ENCODE results near the gene ARL6IP6.
"Not testable (repeated sequence)": the region's sequence is repeated elsewhere in the genome, so short reads cannot be mapped to it uniquely, and the experiment has no call there.

The ARL6IP6 gene

DNA sequence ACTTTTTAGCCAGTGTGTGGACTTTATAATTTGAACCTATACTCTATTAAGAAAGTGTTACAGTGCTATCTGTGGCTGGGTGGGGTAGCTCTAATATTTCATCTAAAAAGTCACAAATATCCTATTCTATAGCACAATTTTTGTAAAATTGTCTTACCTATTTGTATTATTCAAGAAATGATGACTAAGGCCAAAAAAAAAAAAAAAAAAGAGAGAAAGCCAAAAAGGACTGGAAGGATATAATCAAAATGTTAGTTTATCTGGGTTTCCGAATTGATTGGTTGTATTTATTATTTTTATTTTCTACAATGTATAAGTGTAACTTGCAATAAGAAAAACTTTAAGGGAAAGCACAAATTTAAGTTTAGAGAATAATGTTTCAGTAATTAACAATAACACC is 5.5 kb downstream of the ARL6IP6 start:
- no peak for DNase-seq

DNA sequence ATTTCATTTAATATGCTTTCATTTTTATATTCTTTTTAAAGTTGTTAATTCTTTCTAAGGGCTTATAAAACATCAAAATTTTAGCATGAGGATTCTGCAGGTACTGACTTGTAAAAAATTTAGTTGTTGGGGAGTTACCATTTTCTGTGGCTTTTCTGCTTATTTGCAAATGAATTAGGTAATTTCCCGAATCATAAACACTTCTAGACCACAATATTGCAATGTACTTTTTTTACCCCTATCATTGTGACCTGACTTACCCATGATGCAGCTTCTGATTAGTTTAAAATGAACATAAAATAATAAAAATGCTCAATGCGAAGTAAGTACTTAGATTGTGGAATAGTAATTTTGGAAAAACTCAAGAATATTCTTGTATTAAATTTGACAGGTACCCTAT is 11.4 kb downstream of the ARL6IP6 start:
- DNase-seq, result no peak

DNA sequence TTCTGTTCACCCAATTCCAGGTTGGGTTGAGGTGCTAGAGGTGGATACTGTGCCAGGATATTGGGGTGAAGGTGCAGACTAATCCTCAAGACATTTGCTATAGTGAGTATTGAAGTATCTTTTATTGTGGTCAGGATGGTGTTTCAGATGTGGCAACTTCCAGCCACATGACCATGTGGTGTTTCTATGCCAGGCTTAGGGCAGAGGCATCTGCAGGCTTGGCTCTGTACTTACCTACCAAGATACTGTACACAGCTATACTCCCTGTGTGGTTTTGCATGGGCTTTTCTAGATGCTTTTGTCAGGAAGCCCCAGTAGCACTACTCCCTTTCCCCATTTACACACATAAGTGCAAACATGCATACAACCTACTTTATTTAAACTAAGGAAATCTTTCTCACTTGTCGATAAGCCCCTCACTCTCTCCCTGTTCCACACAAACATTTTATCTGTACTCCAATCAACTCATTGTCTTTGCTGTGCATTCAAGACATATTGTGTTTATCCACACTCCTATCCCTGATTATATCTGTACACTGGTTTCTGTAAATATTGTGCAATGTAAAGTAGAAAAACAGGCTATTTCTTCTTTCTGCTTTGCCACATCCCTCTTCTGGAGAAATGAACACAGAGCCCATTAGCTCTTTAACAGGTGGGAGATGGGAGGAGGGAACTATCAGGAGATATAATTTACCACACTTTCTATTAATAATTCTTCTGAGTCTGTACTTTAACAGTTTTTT is 12.3 kb downstream of the ARL6IP6 start:
- DNase-seq, result peak; percentile 21

DNA sequence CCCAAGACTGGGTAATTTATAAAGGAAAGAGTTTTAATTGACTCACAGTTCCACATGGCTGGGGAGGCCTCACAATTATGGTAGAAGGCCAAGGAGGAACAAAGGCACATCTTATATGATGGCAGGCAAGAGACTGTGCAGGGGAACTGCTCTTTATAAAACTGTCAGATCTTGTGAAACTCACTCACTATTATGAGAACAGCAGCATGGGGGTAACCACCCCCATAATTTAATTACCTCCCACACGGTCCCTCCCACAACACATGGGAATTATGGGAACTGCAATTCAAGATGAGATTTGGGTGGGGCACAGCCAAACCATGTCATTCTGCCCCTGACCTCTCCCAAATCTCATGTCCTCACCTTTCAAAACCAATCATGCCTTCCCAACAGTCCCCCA is 19.1 kb downstream of the ARL6IP6 start:
- not testable (repeated sequence) for DNase-seq

DNA sequence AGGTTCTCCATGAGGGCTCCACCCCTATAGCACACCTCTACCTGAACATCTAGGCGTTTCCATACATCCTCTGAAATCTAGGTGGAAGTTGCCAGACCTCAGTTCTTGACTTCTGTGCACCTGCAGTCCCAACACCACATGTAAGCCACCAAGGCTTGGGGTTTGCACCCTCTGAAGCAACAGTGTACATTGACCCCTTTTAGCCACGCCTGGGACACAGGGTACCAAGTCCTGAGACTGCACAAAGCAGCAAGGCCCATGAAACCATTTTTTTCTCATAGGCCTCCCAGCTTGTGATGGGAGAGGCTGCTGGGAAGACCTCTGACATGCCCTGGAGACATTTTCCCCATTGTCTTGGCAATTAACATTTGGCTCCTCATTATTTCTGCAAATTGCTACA is 20.0 kb downstream of the ARL6IP6 start:
- DNase-seq, result no peak

DNA sequence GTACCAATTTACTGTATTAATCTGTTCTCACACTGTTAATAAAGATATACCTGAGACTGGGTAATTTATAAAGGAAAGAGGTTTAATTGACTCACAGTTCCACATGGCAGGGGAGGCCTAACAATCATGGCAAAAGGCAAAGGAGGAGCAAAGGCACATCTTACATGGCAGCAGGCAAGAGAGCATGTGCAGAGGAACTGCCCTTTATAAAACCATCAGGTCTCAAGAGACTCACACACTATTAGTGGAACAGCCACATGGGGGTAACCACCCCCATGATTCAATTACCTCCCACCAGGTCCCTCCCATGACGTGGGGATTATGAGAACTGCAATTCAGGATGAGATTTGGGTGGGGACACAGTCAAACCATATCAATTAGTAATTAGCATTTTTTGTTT is 21.3 kb downstream of the ARL6IP6 start:
- DNase-seq, result not testable (repeated sequence)

DNA sequence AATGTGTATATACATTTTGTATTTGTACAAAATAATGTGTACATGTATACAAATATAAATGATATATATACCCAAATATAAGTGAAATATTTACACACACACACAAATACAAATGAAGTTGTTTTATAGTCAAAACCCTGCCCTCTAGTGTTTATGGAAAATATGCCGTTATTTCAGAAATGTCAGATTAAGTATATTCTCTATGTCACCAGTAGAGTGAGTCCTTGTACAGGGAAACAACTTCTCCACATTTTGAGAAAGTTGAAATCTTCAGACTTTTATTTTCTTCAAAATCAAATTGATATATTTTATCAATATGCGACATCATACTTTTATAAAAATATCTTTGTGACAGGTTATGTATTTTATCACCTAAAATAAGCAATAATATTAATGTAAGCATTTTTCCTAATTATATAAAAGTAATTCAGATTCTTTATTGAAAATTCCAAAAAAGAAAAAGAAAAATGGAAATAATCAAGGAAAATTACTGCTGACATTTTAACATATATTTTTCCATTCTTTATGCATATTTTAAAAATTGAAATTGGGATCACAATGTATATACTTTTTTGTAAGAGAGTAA is 22.4 kb downstream of the ARL6IP6 start:
- no peak for DNase-seq

DNA sequence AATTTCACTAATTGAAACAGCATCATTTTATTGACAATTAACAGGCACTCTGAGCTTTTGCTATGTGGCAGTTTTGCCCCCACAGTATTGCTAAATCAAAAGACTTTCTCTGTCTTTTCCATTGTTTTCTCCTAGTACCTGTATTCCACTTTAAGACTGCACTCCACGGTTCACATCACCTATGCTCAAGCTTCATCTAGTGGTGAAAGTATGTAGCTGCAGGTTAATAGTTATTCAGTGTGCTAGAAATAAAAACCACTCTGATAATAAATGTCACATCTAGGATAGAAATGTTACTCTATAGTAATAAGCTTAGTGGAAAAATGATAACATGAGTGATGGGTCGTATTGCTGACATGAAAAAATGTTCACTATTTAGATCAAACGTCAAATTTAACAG is 24.6 kb downstream of the ARL6IP6 start:
- no peak for DNase-seq

DNA sequence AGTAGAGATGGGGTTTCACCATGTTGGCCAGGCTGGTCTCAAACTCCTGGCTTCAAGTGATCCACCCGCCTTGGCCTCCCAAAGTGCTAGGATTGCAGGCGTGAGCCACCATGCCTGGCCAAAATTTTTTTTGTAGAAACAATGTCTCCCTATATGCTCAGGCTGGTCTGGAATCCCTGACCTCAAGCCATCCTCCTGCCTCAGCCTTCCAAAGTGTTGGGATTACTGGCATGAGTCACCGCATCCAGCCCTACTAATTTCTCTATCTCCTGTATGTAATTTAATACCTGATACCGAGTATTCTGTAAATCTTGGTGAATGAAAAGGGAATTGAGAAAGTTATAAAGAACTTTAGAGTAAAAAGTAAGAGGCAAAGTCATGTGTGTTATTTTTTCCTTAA is 29.3 kb downstream of the ARL6IP6 start:
- DNase-seq, result not testable (repeated sequence)

DNA sequence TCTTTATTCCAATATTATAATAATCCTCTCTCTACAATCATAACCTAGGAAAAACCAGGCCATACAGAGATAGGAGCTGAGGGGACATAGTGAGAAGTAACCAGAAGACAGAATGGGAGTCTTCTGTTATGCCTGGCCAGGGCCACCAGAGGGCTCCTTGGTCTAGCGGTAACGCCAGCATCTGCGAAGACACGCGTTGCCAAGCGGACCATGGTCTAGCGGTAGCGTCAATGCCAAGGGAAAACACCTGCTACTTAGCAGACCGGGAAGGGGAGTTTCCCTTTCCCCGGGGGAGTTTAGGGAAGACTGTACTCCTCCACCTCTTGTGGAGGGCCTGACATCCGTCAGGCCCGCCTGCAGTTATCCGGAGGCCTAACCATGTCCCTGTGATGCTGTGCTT is 36.6 kb downstream of the ARL6IP6 start:
- no peak for DNase-seq

DNA sequence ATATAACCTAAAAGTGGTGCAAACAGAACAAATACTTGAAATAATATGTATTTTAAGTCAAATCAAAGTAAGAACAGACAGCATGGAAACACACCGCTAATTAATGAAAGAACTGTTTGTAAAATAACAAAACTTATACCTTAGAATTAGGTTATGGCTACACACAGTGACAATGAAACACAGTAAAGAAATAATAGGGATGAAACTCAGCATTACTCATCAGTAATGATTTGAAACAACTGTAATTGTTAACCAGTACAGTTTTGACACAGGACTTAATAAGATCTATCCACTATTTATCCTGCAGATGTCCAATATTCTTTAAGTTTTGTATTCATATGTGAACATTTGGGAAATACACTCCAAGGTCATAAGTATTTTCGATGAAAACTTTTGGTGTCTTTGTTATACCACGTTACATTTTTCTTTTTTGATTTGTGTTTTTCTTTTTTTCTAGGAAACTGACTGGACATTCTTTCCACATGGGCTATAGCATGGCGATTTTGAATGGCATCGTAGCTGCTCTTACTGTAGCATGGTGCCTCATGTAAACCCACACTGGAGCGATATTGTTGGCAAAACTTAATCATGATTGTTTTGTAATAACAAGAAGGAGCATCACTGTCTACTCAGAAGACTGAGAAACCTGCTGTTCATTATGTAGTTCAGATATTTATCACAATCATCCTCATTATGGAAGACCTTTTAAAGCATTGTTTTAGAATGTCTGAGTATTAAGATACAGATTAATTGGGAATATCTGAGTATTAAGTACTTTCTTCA is 41.1 kb downstream of the ARL6IP6 start:
- DNase-seq, result no peak

DNA sequence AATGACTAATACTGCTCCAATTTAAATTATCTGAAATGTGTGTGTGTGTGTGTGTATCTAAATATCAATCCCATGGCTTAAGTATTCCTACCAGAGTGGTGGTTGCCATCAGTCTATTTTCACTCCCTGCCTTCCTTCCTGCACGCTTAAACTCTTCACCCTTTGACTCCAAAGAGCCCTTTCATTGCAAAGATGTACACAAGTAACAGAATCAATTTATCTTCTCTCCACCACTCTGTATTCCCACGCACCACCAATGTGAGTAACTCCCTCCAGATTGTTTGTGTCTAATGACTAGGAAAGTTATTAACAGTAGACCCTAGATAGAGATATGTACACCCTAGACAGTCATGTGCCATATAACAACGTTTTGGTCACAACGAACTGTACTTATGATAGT is 42.8 kb downstream of the ARL6IP6 start:
- no peak for DNase-seq

DNA sequence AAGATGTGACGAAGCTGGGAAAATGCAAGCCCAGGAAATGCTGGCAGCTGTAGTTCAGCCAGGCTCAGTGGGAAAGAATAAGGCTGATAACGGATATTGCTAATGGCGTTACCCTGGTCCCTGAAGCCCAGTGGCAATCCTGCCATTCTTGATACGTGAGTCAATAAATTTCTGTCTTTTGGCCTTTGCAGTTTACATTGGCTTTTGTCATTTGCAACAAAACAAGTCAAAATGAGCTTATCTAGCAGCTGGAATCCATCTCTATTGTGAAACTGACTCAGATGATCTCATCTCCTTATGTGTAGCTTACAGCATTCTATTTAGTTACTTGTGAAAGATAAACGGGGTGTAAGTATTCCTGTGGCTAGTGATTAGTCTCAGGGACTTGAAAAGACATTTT is 43.8 kb downstream of the ARL6IP6 start:
- DNase-seq, result no peak

DNA sequence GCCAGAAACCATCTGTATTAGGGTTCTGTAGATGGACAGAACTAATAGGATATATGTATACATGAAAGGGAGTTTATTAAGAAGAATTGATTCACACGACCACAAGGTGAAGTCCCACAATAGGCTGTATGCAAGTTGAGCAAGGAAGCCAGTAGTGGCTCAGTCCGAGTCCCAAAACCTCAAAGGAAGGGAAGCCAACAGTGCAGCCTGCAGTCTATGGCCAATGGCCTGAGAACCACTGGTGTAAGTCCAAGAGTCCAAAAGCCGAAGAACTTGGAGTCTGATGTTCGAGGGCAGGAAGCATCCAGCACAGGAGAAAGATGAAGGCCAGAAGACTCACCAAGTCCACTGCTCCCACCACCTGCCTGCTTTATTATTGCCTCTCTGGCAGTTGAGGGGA is 44.8 kb downstream of the ARL6IP6 start:
- not testable (repeated sequence) for DNase-seq

DNA sequence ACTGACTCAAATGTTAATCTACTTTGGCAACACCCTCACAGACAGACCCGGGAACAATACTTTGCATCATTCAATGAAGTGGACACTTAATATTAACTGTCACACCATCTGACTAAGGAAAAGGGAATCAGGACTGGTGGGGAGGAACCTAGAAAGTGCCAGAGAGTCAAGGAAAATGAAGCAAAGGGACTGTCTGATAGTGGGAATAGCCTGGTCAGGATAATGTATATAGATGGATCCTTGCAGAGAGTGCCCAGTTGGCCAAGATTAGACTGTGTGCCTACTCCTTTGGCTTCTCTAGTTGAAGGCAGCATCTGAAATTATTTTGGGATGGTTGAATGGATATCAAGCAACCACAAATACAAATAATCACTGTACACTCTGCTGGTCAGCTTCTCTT is 45.2 kb downstream of the ARL6IP6 start:
- no peak for DNase-seq

DNA sequence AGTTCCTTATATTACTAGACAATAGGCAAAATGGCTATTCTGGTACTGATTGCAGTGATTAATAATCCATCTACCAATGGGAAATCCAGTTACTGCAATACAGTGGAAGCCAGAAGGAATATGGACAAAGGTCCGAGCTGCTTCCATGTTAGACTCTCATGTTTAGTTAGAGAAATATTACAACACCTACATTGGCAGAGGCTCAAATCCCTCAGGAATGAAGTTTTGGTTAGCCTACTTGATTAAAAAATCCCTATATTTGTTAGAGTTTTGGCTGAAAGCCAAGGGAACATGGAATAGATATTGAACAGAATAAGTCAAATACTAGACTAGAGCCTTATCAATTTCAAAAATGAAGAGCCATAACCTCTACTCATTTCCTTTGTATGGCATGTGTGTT is 48.5 kb downstream of the ARL6IP6 start:
- no peak for DNase-seq

DNA sequence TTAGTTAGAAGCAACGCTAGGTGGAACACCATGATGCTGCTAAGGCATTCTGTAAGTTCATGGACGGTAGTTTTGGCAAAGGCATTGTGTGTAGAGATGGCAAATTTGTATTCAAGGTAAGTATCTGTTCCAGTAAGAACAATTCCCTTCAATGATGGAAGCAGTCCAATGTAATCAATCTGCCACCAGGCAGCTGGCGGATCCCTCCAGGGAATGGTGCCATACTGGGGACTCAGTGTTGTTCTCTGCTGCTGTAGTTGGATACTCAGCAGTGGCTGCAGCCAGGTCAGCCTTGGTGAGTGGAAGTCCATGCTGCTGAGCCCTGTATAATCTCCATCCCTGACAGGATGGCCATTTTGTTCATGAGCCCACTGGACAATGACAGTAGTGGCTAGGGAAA is 62.8 kb downstream of the ARL6IP6 start:
- no peak for DNase-seq

DNA sequence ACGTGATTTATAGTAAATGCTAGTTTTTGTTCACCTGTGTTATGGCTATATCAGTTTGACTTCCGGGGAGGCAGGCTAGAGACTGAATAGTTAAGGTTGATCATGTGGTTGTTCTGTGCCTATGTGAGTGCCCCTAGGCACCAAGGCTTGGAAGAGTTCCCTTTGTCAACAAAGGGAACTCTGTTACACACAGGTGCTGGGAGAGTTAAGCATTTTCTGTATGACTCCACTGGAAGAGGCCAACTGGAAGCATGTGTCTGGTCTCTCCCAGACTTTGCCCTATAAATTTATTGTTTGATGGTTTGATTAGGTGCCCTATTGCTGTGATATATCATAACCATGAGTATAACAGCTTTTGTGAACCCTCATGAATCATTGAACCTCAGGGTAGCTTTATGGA is 63.8 kb downstream of the ARL6IP6 start:
- no peak for DNase-seq

DNA sequence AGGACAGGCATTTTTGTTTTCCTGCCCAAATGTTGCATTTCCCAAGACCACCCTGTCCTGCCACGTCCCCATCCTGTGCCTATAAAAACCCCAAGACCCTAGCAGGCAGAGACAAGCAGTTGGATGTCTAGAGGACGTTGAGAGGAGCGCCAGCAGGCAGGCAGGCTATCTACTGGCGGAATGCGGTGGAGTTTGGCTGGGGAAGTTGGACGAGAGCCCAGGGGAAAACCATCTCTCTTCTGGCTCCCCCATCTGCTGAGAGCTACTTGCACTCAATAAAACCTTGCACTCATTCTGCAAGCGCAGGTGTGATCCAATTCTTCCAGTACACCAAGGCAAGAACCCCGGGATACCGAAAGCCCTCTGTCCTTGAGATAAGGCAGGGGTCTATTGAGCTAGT is 72.5 kb downstream of the ARL6IP6 start:
- DNase-seq, result no peak

DNA sequence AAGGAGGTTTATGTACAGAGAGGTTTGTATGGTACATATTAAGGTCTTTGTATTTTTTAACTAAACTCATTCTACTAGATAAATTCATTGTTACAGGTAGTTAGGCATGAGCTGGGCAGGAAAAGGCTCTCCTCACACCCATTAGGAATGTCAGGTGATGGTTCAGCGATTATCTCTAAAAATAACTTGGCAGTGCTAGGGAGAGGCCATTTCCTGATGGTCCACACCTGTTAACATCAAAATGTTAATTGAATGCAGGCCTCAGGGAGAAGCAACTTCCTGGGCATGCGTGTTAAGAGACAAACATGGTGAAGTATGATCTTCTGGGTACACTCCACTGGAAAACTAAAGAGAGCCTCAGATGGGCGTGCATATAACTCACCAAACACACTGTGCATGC is 73.6 kb downstream of the ARL6IP6 start:
- no peak for DNase-seq

DNA sequence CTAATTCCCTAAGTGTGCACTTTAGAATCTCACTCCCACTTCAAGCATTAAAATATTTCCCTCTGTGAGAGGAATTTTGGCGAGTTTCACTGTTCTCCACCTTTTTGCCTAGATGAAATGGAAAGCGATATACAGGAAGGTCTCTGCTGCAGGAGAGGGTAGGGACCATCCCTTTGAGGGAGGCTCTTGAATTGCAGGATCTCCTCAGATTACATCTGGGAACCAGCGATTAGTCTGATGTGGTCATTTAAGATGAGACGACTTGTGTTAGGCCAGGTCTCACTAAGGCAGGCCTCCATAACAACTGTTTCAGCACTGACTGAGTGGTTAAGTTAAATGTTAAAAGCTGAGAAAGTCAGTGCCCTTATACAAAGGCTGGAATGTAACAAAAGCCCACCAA is 74.6 kb downstream of the ARL6IP6 start:
- DNase-seq, result no peak

DNA sequence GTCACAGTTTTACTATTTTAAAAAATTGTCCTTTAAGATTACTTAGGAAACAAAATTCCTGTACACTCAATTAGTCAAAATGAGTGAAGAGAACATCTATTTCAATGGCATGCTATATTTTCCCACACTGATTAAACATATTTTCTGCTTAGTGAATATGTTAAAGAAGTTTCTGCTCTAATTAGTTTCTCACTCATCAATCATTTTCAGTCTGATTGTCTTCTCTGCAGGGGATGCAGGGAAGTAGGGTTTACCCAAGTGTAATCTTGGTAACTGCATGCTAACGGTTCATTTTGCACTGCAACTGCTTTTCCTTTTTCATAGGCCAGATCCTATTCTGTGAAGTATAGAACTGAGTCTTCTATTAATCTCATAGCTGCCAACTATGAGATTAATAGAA is 78.5 kb downstream of the ARL6IP6 start:
- DNase-seq, result no peak

DNA sequence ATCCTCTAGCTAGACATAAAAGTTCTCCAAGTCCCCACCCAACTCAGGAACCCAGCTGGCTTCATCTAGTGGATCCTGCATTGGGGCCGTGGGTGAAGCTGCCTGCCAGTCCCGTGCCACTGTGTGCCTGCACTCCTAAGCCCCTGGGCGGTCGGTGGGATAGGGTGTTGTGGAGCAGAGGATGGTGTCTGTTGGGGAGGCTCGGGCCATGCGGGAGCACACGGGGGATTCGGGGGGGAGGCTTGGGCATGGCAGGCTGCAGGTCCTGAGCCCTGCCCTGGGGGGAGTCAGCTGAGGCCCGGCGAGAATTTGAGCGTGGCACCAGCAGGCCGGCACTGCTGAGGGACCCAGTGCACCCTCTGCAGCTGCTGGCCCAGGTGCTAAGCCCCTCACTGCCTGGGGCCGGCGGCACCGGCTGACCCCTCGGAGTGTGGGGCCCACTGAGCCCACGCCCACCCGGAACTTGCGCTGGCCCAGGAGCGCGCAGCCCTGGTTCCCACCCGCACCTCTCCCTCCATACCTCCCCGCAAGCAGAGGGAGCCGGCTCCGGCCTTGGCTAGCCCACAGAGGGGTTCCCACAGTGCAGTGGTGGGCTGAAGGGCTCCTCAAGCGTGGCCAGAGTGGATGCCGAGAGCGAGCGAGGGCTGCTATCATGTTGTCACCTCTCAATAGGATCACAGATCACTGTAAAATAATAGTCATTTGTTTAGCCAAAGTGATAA is 86.4 kb downstream of the ARL6IP6 start:
- no peak for DNase-seq

DNA sequence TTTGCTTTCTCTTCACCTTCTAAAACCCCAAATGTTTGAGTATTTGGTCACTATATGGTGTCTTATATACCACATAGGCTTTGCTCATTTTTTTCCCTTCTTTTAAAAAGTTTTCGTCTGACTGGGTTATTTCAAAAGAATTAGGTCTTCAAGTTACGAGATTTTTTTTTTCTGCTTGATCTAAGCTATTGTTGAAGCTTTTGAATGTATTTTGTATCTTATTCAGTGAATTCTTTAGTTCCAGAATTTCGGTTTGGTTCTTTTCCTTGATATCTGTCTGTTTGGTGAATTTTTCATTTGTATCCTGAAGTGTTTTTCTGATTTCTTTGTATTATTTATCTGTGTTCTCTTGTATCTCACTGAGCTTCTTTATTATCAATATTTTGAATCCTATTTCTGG is 93.5 kb downstream of the ARL6IP6 start:
- no peak for DNase-seq
